Upper lobe of right lung (tissue), 1 donor: ENCODE results near the gene STX3. TPM values are rescaled to one million over a fixed set of nuclear protein-coding genes. Genes with fewer than 3 reads are reported as not detected.

Experiments used
- ATAC-seq: fragments of 200-7000 bp; cut with Tn5 transposase; one replicate; pipeline ENCODE4 v1.9.1; 2020; ENCODE audit warnings: mild to moderate bottlenecking, moderate library complexity
- DNase-seq: peaks from one replicate; pipeline ENCODE4 v3.0.0-alpha.2; 2020
- H3K27ac ChIP-seq: fragments of 200-600 bp; one replicate; pipeline ENCODE4 v1.8.0; 2022
- H3K27me3 ChIP-seq: fragments of 200-600 bp; one replicate; pipeline ENCODE4 v1.8.0; 2022; ENCODE audit warnings: mild to moderate bottlenecking
- H3K36me3 ChIP-seq: fragments of 200-600 bp; one replicate; pipeline ENCODE4 v1.8.0; 2022
- H3K4me1 ChIP-seq: fragments of 200-600 bp; one replicate; pipeline ENCODE4 v1.8.0; 2022
- H3K4me3 ChIP-seq: fragments of 200-600 bp; one replicate; pipeline ENCODE4 v1.8.0; 2022; ENCODE audit warnings: mild to moderate bottlenecking
- H3K9me3 ChIP-seq: fragments of 200-600 bp; one replicate; pipeline ENCODE4 v1.8.0; 2022
- intact Hi-C: fragments of 100-400 bp; cut with DNase I; formaldehyde crosslinking; loops from one replicate; pipeline ENCODE4 v1.11.0; 2022
- total RNA-seq: library from RNA; stranded (reverse); fragmentation: NEBNext Ultra II Directional; extraction: Animal tissue kit (Norgen Biotek cat#: 25700); gene quantifications from one replicate; pipeline ENCODE4 v1.2.1, GENCODE V29; 2021
- TF ChIP-seq, protein P1 (sequence below): fragments of 200-600 bp; IDR thresholded peaks from one replicate; pipeline ENCODE4 v1.8.0; 2022; ENCODE audit warnings: antibody characterized with exemption
- donor health status: DM: no; HTN: yes; CAD: no; lungs with severe emphysema.

STX3 gene
- total RNA-seq, 1 donor from 2014 or later: 75.1 TPM

- ATAC-seq (peak; percentile 33), DNase-seq (no peak)
- peaks cover 62% of the 10 kb centered on the region for H3K4me1 ChIP-seq
- intact Hi-C loops: no loop called here
- no peak overlapping the region for H3K27ac ChIP-seq
- no peaks in the 10 kb centered on the region for H3K27me3 ChIP-seq
- no peaks in the 10 kb centered on the region for H3K36me3 ChIP-seq
- TF ChIP-seq, protein P1, sequence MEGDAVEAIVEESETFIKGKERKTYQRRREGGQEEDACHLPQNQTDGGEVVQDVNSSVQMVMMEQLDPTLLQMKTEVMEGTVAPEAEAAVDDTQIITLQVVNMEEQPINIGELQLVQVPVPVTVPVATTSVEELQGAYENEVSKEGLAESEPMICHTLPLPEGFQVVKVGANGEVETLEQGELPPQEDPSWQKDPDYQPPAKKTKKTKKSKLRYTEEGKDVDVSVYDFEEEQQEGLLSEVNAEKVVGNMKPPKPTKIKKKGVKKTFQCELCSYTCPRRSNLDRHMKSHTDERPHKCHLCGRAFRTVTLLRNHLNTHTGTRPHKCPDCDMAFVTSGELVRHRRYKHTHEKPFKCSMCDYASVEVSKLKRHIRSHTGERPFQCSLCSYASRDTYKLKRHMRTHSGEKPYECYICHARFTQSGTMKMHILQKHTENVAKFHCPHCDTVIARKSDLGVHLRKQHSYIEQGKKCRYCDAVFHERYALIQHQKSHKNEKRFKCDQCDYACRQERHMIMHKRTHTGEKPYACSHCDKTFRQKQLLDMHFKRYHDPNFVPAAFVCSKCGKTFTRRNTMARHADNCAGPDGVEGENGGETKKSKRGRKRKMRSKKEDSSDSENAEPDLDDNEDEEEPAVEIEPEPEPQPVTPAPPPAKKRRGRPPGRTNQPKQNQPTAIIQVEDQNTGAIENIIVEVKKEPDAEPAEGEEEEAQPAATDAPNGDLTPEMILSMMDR: no peak
- no peak overlapping the region for H3K4me3 ChIP-seq
- no peaks in the 10 kb centered on the region for H3K9me3 ChIP-seq
Observed at GRCh38 chr11:59767225-59767611, 12.0 kb downstream of the STX3 start.

DNA sequence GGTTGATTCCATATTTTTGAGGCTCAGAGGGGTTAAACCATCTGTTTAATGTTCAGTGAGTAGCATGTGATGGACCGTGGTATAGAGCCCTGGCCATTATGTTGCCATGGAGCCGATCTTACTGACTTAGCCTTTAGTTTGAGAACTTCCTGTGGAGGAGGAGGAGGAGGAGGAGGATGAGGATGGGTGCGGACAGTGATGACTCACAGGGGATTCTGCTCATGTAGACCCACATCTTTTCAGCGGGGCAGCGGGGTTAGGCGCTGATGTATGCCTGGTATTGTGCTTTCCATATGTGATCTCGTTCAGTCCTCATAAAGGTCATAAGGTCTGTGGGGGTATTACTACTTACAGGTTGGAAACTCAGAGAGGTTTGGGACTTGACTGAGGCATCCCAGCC, 13.9 kb downstream of the STX3 start:
- no peak for ATAC-seq
- Histone ChIP-seq H3K9me3 (no peaks in the 10 kb centered on the region), H3K4me1 (peaks cover 59% of the 10 kb centered on the region), H3K27ac (no peak overlapping the region), H3K27me3 (no peaks in the 10 kb centered on the region), H3K4me3 (no peak overlapping the region), H3K36me3 (peaks cover 11% of the 10 kb centered on the region)
- TF ChIP-seq, protein P1: no peak
- intact Hi-C loops: no loop called here
- DNase-seq: no peak

DNA sequence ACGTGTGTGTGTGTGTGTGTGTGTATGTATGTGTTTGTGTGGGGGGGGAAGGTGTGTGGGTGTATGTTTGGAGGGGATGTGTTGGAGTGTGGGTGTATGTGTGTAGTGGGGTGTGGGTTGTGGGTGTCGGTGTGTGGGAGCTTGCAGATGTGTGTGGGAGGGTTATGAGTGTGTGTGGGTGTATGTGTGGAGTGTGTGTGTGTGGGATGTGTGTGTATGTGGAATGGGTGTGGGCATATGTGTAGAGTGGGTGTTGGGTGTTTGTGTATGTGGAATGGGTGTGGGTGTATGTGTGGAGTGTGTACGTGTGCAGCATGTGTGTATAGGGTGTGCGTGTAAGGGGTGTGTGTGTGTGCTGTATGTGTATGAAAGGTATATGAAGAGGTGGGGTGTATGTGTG, 14.7 kb downstream of the STX3 start:
- DNase-seq: no peak
- intact Hi-C loops: no loop called here
- peaks cover 18% of the 10 kb centered on the region for H3K36me3 ChIP-seq
- H3K4me3 ChIP-seq: no peak overlapping the region
- TF ChIP-seq, protein P1: no peak
- H3K4me1 ChIP-seq: peaks cover 54% of the 10 kb centered on the region
- no peaks in the 10 kb centered on the region for H3K27me3 ChIP-seq
- no peak for ATAC-seq
- H3K27ac ChIP-seq: no peak overlapping the region
- no peaks in the 10 kb centered on the region for H3K9me3 ChIP-seq

GRCh38 chr11:59770319-59770718, 15.1 kb downstream of the STX3 start:
- H3K9me3 ChIP-seq: no peaks in the 10 kb centered on the region
- H3K4me1 ChIP-seq: peaks cover 49% of the 10 kb centered on the region
- DNase-seq: no peak
- TF ChIP-seq, protein P1: no peak
- intact Hi-C loops: no loop called here
- H3K4me3 ChIP-seq: no peak overlapping the region
- H3K27ac ChIP-seq: no peak overlapping the region
- ATAC-seq: no peak
- H3K36me3 ChIP-seq: peaks cover 23% of the 10 kb centered on the region
- H3K27me3 ChIP-seq: no peaks in the 10 kb centered on the region

DNA sequence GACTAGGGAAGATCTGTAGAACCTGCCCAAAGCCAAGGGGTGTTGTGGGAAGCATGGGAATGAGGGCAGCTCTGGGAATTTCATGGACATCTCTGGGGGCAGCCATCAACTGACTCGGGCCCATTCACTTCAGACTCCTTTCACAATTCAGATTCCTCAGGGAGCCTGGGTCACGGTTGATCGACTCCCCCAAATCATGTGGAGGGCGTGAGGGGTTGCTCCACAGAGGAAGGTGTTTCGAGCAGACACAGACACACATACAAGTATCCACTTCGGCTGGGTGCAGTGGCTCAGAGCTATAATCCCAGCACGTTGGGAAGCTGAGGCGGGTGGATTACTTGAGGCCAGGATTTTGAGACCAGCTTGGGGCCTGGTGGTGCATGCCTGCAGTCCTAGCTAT, 15.7 kb downstream of the STX3 start:
- TF ChIP-seq, protein P1: no peak
- Histone ChIP-seq H3K27ac (no peak overlapping the region), H3K4me3 (no peak overlapping the region), H3K4me1 (peaks cover 44% of the 10 kb centered on the region), H3K27me3 (no peaks in the 10 kb centered on the region), H3K36me3 (peaks cover 28% of the 10 kb centered on the region), H3K9me3 (no peaks in the 10 kb centered on the region)
- ATAC-seq: no peak
- intact Hi-C loops: no loop called here
- DNase-seq: no peak

DNA sequence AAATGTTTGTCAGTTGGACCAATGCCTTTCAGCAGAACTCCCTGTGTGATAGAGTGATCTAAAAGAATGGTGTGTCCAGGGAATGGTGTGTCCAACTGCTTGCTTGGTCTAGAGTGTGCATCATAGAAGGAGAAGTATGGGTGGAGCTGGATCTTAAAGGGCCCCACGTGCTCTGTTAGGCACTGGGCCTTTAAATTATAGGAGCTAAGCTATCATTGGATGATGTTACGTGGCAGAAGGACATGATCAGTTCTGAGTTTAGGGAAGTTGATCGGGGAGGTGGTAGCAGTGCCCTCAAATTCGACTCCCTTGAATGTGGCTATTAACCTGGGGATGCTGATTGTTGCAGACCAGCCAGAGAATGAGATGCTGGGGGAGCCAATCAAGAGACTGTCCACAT, 16.4 kb downstream of the STX3 start:
- peaks cover 40% of the 10 kb centered on the region for H3K4me1 ChIP-seq
- ATAC-seq (peak; percentile 6), DNase-seq (no peak)
- peaks cover 33% of the 10 kb centered on the region for H3K36me3 ChIP-seq
- intact Hi-C loops: no loop called here
- H3K27me3 ChIP-seq: no peaks in the 10 kb centered on the region
- H3K4me3 ChIP-seq: no peak overlapping the region
- no peaks in the 10 kb centered on the region for H3K9me3 ChIP-seq
- TF ChIP-seq, protein P1: no peak
- H3K27ac ChIP-seq: peak overlapping the region; percentile 79
